HG02870 (cell line): ENCODE results near the gene KRTAP10-10.
"Not testable (repeated sequence)": the region's sequence is repeated elsewhere in the genome, so short reads cannot be mapped to it uniquely, and the experiment has no call there.

ENCODE experiments used
- ATAC-seq: cut with Tn5 transposase; IDR thresholded peaks from one replicate; pipeline ENCODE4 v1.9.1; 2021; ENCODE audit warnings: mild to moderate bottlenecking, moderate library complexity; ENCODE audit not compliant: unreplicated experiment

Gene KRTAP10-10

GRCh38 chr21:44623575-44623974 lies 13.6 kb upstream of the KRTAP10-10 start:
- no peak for ATAC-seq

DNA sequence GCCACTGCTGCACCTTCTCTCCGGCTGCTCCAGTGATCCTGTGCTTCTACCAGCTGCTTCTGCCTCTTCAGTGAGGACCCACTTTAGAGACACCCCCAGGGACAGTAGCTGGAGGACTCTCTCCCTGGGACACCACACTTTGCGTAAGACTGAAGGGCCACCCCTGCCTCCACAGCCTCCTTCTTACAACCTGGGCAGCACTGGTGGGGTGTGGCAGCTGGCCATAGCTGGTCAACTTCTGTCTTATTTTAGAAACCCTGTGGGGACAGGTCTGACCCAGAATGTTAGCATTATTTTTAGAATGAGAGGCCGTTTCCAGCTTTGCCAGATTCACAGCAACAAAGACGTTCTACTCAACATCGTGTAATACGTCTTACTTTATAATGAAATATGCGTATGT lies 11.4 kb upstream of the KRTAP10-10 start:
- ATAC-seq = no peak

DNA sequence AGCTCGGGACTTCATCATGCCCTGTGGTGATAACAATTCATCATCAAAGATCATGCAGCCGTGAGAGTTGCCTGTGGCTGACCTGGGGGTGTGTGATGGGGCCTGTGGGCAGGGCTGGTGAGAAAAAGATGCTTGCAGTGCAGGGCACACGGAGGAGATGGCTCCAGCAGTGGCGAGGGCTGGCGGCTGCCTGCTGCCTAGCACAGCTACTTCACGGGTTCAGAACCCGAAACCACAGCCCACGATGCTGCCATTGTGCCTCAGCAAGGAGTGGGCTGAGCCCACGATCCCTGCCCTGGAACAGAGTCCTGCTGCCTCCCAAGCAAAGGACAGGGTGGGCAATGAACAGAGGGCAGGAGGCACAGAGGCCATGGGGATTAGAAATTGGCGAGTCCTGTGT lies 10.9 kb upstream of the KRTAP10-10 start:
- ATAC-seq = no peak

GRCh38 chr21:44626673-44627143 lies 10.4 kb upstream of the KRTAP10-10 start, which contains the start of gene KRTAP10-9:
TSS of gene KRTAP10-9 (plus strand) at chr21:44627093. CDS start at chr21:44627172, 79 bp downstream.
- ATAC-seq = no peak

DNA sequence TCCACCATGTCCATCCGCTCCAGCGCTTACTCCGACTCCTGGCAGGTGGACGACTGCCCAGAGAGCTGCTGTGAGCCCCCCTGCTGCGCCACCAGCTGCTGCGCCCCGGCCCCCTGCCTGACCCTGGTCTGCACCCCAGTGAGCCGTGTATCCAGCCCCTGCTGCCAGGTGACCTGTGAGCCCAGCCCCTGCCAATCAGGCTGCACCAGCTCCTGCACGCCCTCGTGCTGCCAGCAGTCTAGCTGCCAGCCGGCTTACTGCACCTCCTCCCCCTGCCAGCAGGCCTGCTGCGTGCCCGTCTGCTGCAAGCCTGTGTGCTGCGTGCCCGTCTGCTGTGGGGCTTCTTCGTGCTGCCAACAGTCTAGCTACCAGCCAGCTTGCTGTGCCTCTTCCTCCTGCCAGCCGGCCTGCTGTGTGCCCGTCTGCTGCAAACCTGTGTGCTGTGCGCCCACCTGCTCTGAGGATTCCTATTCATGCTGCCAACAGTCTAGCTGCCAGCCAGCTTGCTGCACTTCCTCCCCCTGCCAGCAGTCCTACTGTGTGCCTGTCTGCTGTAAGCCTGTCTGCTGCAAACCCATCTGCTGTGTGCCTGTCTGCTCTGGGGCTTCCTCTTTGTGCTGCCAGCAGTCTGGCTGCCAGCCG lies 9.9 kb upstream of the KRTAP10-10 start:
- ATAC-seq = not testable (repeated sequence)

DNA sequence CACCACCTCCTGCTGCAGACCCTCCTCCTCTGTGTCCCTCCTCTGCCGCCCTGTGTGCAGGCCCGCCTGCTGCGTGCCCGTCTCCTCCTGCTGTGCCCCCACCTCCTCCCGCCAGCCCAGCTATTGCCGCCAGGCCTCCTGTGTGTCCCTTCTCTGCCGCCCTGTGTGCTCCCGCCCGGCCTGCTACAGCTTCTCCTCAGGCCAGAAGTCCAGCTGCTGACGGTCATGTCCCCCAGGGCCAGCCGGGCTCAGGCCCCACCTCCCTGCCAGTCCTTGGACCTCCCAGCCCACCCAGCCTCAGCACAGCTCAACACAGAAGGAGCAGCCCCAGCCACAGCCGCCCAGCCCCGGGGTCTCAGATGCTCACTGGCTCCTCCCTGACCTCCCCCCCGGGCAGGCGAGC lies 9.3 kb upstream of the KRTAP10-10 start:
- not testable (repeated sequence) for ATAC-seq

DNA sequence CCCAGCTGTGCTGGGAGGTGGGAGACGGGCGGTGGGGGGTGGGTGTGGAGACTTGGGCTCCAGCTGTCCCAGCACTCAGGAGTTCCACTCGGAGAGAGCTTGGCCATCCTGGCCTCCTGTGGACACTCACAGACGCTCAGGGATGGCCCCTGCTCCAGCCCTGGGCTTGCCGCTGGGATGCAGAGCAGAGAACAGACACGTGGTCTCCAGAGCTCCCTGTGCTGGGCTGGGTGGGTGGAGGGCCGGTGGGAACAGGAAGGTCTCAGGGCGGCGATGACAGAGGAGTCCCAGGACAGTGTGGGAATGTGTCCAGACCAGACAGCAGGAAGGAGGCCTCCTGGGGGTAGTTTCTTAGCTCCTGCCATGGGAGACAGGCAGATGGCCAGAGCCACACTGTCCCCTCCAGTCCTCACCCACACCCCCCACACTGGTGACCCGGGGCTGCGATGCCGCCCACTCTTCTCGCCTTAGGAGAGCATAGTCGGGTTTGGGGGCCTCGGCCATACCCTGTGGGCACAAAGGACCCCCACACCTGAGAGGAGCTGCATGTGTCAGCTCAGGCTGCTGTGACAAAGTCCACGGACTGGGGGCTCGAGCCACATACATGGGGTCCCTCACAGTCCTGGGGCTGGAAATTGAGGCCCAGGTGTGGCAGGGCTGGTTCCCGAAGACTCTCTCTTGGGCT lies 8.3 kb upstream of the KRTAP10-10 start:
- no peak for ATAC-seq

DNA sequence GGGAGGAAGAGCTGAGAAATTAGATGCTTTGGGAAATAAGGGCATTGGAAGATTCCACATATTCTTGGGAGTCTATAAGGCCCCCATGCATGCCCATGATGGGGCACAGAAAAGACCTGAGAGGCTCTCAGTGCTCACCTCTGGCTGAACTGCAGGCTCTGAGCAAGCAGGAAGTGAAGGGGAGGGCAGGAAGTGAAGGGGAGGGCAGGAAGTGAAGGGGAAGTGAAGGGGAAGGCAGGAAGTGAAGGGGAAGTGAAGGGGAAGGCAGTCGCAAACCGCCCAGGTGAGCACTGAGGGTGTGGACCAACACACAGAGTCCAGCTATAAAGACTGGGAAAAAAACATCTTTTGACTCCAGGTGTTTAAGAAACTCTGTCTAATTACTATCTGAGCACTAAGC lies 6.7 kb upstream of the KRTAP10-10 start:
- no peak for ATAC-seq

DNA sequence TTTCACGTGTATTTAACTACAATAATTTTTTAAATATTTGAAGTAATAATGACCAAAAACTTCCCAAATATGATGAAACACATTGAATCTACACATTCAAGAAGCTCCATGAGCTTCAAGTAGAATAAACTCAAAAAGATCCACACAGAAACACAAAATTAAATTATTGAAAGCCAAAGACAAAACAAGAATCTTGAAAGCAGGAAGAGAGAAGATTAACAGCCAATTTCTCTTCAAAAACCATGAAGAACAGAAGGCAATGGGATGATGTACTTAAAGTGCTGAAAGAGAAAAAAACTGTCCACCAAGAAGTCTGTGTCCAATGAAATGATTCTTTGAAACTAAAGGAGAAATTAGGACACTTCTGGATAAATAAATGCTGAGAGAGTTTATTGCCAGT lies 5.1 kb upstream of the KRTAP10-10 start:
- no peak for ATAC-seq

GRCh38 chr21:44636209-44637017 lies 743 bp upstream of the KRTAP10-10 start:
- ATAC-seq = no peak

DNA sequence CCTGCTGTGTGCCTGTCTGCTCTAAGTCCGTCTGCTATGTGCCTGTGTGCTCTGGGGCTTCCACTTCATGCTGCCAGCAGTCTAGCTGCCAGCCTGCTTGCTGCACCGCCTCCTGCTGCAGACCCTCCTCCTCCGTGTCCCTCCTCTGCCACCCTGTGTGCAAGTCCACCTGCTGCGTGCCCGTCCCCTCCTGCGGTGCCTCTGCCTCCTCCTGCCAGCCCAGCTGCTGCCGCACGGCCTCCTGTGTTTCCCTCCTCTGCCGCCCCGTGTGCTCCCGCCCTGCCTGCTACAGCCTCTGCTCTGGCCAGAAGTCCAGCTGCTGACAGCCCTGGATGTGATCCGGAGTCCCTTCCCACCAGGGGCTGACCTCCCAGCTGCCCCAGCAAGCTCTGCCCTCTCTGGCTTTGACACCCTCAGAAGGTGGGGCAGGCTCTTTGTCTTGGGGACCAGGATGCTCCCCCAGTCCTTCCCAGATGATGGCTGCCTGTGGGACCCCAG lies 744 bp downstream of the KRTAP10-10 start:
- ATAC-seq = not testable (repeated sequence)

DNA sequence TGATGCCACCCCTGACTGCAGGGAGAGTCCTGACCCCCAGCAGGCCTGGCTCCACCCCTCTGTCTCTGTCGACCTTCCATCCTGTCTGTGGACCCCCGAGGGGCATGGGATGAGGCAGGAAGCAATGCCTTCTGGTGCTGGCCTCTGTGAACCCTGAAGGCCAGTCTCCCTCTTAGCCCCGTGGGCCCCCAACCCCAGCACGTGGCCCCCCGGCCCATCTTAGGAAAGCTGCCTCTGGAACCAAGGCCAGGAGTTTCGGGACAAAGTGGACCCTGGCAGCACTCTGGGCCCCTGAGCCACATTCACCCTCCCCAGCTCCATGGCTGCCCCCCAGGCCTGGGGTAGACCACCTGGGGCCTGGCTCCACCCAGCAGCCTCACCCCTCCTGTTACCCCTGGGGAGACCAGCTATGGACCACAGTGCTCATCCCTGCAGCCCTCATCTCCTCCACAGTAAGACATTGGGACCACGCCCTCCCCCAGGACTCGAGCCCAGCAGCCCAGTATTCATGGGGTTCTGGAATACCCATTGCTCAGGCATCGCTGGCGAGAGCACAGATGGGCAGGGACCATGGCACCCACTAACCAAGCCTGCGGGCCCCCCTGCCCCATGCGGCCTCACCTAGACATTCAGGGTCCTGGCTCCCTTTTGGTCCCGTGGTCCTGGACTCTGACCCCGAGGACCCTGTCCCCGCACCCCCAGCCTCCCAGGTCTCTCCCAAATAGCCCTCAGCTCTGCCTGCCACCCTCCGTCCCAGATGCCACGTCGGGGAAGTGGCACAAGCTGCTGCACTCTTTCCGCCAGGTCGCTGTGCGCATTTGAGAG lies 1.6 kb downstream of the KRTAP10-10 start:
- not testable (repeated sequence) for ATAC-seq

DNA sequence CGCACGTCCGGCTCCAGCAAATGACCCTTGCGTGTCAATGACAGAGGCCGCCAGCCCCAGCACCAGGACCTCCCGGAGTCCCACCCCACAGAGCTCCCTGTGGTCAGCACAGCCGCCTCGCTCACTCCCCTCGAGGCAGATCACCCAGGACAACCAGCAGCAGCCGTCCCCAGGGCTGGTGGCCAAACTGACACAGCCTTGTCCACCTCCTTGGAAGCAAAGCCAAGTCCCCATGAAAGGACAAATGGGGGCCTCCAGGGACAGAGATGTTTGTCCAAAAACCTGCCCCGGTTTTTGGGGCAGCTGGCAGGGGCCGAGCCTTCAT lies 2.1 kb downstream of the KRTAP10-10 start:
- no peak for ATAC-seq

GRCh38 chr21:44640761-44641160 lies 3.6 kb downstream of the KRTAP10-10 start:
- no peak for ATAC-seq

DNA sequence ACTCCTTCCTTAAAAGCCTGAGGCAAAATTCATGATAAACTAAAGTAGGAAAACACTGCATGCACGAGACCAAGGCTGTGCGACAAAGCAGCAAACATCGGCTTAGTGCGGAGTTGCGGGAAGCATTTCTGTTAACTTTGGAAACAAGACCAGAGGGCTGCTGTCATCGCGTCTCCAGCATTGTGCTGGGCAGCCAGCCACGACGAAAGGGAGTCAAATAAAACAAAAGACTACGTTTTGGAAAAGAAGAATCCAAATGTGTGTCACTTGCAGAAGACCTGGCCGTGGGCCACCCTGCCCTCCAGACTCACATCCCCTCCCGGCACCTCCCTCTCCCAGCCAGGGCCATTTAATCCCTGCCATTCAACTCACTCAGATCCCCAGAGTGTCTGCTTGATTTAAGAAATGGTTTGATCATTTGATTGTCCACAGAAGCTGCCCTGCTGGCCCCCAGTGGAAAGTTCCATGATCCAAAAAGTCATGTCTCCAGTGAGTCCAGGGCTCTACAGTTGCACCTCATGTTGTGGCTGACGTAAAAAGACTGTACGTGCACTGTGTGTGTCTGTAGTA lies 6.7 kb downstream of the KRTAP10-10 start:
- no peak for ATAC-seq

DNA sequence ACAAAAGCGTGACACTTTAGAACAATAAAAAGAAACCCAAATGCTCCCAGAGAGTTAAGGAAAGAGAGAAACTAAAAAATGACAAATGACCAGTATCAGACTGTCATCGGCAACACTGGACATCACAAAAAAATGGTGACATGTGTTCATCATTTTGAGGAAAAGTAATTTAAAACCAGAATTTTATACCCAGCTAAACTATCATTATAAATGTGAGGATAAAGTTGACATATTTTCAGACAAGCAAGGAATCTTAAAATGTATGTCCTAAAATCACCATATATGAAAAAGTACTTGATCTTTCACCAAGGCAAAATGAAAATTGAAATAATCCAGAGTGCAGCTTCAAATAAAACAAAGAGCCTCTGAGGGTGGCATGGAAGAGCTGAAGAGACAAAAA lies 7.7 kb downstream of the KRTAP10-10 start:
- no peak for ATAC-seq

DNA sequence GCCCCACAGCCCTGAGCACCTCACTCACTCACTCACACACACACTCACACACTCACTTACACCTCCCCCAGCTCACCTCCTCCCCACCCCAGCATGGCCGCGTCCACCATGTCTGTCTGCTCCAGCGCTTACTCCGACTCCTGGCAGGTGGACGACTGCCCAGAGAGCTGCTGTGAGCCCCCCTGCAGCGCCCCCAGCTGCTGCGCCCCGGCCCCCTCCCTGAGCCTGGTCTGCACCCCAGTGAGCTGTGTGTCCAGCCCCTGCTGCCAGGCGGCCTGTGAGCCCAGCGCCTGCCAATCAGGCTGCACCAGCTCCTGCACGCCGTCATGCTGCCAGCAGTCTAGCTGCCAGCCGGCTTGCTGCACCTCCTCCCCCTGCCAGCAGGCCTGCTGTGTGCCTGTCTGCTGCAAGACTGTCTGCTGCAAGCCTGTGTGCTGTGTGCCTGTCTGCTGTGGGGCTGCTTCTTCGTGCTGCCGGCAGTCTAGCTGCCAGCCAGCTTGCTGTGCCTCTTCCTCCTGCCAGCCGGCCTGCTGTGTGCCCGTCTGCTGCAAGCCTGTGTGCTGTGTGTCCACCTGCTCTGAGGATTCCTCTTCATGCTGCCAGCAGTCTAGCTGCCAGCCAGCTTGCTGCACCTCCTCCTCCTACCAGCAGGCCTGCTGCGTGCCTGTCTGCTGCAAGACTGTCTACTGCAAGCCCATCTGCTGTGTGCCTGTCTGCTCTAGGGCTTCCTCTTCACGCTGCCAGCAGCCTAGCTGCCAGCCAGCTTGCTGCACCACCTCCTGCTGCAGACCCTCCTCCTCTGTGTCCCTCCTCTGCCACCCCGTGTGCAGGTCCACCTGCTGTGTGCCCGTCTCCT lies 9.4 kb downstream of the KRTAP10-10 start, which contains the start of gene KRTAP10-11:
KRTAP10-11 (plus strand) TSS at position 49 of the 856 bp plus-strand sequence; CDS start at position 94, 45 bp downstream.
- not testable (repeated sequence) for ATAC-seq

- no peak for ATAC-seq
Observed at GRCh38 chr21:44647222-44647552, 10.0 kb downstream of the KRTAP10-10 start.

- no peak for ATAC-seq
Observed at GRCh38 chr21:44648557-44649311, 11.6 kb downstream of the KRTAP10-10 start.
